Choroid plexus epithelial cell (primary cell): ENCODE measurements around the gene STK36.

Source experiments
- DNase-seq: peaks from one replicate; pipeline ENCODE4 v3.0.0-alpha.2; 2010; ENCODE audit warnings: low read depth
- H3K4me3 ChIP-seq: 2 replicates; pipeline ENCODE4 v1.5.1; 2011; ENCODE audit warnings: low read depth, mild to moderate bottlenecking, control low read depth, low read length, moderate library complexity
- TF ChIP-seq, protein P1 (sequence below): conservative IDR thresholded peaks from 2 replicates; pipeline ENCODE4 v1.5.1; 2011; ENCODE audit warnings: low read depth, mild to moderate bottlenecking, control low read depth, inconsistent platforms, low read length, moderate library complexity

Gene STK36

DNA sequence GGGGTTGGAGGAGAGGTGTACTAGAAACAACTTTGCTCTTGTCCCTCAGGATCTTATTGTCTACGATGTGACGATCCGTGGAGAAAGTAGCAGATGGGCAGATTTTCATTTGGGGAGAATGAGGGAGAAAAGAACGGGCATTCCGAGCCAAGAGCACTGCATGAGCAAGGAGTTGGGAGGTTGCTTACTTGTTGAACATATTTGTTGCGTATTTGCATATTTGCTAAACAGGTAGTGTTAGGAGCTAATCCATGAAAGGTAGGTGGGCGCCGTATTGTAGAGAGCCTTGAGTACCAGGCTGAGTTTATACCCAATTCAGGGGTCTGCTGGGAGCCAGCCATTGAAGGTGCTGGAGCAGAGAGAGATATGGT lies 11.9 kb upstream of the STK36 start:
- DNase-seq = peak; percentile 8
- TF ChIP-seq, protein P1, sequence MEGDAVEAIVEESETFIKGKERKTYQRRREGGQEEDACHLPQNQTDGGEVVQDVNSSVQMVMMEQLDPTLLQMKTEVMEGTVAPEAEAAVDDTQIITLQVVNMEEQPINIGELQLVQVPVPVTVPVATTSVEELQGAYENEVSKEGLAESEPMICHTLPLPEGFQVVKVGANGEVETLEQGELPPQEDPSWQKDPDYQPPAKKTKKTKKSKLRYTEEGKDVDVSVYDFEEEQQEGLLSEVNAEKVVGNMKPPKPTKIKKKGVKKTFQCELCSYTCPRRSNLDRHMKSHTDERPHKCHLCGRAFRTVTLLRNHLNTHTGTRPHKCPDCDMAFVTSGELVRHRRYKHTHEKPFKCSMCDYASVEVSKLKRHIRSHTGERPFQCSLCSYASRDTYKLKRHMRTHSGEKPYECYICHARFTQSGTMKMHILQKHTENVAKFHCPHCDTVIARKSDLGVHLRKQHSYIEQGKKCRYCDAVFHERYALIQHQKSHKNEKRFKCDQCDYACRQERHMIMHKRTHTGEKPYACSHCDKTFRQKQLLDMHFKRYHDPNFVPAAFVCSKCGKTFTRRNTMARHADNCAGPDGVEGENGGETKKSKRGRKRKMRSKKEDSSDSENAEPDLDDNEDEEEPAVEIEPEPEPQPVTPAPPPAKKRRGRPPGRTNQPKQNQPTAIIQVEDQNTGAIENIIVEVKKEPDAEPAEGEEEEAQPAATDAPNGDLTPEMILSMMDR = no peak
- H3K4me3 ChIP-seq = peak overlapping the region; percentile 87

DNA sequence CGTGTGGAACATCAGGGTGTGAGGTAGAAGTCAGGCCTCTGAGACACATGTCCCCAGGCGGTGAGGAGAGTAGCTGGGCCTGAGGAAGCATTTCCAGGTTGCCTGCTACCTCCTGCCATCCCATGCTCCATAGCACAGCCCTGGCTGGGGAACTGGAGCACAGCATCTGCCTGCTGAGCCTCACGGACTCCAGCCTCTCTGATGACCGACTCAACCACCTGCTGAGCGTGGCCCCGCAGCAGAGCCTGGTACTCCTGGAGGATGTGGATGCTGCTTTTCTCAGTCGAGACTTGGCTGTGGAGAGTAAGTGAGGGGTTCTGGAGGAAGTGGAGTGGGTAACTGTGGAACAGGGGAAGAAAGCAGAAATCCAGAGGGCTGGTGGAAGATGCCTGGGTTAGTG lies 9.5 kb upstream of the STK36 start:
- DNase-seq = no peak
- H3K4me3 ChIP-seq = no peak overlapping the region
- TF ChIP-seq, protein P1 = no peak

- no peak for DNase-seq
- TF ChIP-seq, protein P1 = no peak
- no peak overlapping the region for H3K4me3 ChIP-seq
Observed at GRCh38 chr2:218662827-218663226, 9.1 kb upstream of the STK36 start.

GRCh38 chr2:218663901-218664300 lies 8.0 kb upstream of the STK36 start:
- TF ChIP-seq, protein P1 = no peak
- no peak for DNase-seq
- H3K4me3 ChIP-seq = no peak overlapping the region

- DNase-seq = no peak
- TF ChIP-seq, protein P1 = no peak
- H3K4me3 ChIP-seq = no peak overlapping the region
Observed at GRCh38 chr2:218664653-218665052, 7.2 kb upstream of the STK36 start.

DNA sequence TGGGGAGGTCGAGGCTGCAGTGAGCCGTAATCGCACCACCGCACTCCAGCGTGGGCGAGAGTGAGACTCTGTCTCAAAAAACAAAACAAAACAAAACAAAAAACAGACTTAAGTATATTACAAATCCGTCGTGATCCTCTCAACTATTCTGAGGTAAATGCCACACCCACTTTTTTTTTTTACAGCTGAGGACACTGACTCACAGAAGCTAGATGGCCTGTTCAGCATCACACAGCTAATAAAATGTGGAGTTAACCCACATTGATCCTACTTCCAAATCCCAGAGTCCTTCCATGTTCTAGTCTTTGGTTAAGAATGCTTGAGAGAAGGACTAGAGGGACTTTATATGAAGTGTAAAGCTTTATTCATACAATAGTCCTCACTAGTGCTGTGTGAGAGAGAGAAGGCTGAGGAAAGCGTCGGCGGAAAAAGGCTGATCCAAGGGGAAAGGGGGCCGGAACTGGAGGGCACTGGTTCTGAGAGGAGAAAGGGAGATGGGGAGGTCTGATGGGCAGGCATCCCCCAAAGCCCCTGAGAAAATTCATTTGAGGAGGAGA lies 711 bp upstream of the STK36 start:
- H3K4me3 ChIP-seq = peak overlapping the region; percentile 98
- TF ChIP-seq, protein P1 = no peak
- DNase-seq = peak; percentile 18

DNA sequence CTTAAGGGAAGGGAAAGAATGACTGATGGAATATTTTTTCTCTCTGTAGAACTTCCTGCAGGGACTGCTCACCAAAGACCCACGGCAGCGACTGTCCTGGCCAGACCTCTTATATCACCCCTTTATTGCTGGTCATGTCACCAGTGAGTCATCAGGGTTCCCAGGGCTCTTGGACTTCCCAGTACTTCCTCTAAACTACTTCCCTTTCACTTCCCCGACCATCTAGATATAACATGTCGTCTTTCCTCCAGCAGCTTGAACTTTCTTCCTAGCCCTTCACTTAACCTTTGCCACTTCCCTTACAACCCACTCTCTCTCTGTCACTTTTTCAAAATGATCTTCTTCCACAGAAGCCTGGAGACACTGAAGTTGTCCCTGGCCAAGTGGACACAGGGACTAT lies 7.2 kb downstream of the STK36 start:
- H3K4me3 ChIP-seq = no peak overlapping the region
- TF ChIP-seq, protein P1 = no peak
- DNase-seq = no peak
